SK-N-SH (cell line): ENCODE data around the gene SIL1. TPM values are rescaled to one million over a fixed set of nuclear protein-coding genes. Genes with fewer than 3 reads are reported as not detected.
"Not testable (repeated sequence)": the region's sequence is repeated elsewhere in the genome, so short reads cannot be mapped to it uniquely, and the experiment has no call there.

ENCODE experiments used
- CTCF ChIA-PET: fragments of 300-600, 350-600 bp; formaldehyde crosslinking; extraction: SDS; loops from one replicate; lab custom pipeline; 2021; lab: Yijun Ruan, JAX
- POLR2A ChIA-PET: fragments of 350-600 bp; sonication (Branson Sonifier 250); formaldehyde crosslinking; extraction: SDS; loops from one replicate; lab custom pipeline; 2020; ENCODE audit warnings: antibody characterized with exemption, inconsistent platforms; lab: Yijun Ruan, JAX
- DNase-seq: peaks from one replicate; pipeline ENCODE4 v3.0.0; 2012
- H2AFZ ChIP-seq: fragments of 200-600 bp; sonication (generic); 2 replicates; pipeline ENCODE4 v1.8.1; 2016; ENCODE audit warnings: antibody characterized with exemption, mild to moderate bottlenecking, low read depth
- H3F3A ChIP-seq: fragments of 200-600 bp; sonication (generic); replicated peaks from 2 replicates; pipeline ENCODE3; 2016; ENCODE audit warnings: antibody characterized with exemption, mild to moderate bottlenecking; ENCODE audit not compliant: insufficient read depth
- H3K27ac ChIP-seq, 2 experiments: fragments of 200-500 bp in 1 of 2; fragments of 200-600 bp in 1 of 2; sonication (Bioruptor generic) in 1 of 2; sonication (generic), shearing (Covaris generic) in 1 of 2; 2 replicates each; pipeline versions ENCODE4 v1.5.1 to v1.6.1; 2014 to 2016; ENCODE audit warnings: low read depth in 2 of 2, inconsistent platforms in 1 of 2, low read length in 1 of 2, mild to moderate bottlenecking in 1 of 2, mixed read lengths in 1 of 2
- H3K27me3 ChIP-seq: fragments of 200-600 bp; sonication (generic), shearing (Covaris generic); 2 replicates; pipeline ENCODE4 v1.6.1; 2016; ENCODE audit warnings: mixed run types; ENCODE audit not compliant: insufficient read depth
- H3K36me3 ChIP-seq, 2 experiments: fragments of 200-500 bp in 1 of 2; fragments of 200-600 bp in 1 of 2; sonication (Bioruptor generic) in 1 of 2; sonication (generic) in 1 of 2; replicated peaks in 1 of 2; 2 replicates each; pipeline versions ENCODE3 to v1.5.1; 2014 to 2016; ENCODE audit warnings: low read length in 1 of 2, mild to moderate bottlenecking in 1 of 2; ENCODE audit not compliant: insufficient read depth in 2 of 2, control insufficient read depth in 1 of 2
- H3K4me1 ChIP-seq, 2 experiments: fragments of 200-500 bp in 1 of 2; fragments of 200-600 bp in 1 of 2; sonication (Bioruptor generic) in 1 of 2; sonication (generic), shearing (Covaris generic) in 1 of 2; 2 replicates each; pipeline versions ENCODE4 v1.5.1 to v1.6.1; 2014 to 2016; ENCODE audit warnings: low read depth in 1 of 2, low read length in 1 of 2, mixed run types in 1 of 2; ENCODE audit not compliant: insufficient read depth in 2 of 2, control insufficient read depth in 1 of 2
- H3K4me2 ChIP-seq: fragments of 200-600 bp; sonication (generic), shearing (Covaris generic); 2 replicates; pipeline ENCODE4 v1.6.1; 2017; ENCODE audit warnings: mixed run types
- H3K4me3 ChIP-seq, 2 experiments: fragments of 200-500 bp in 1 of 2; fragments of 200-600 bp in 1 of 2; sonication (Bioruptor generic) in 1 of 2; sonication (generic), shearing (Covaris generic) in 1 of 2; 2 replicates each; pipeline versions ENCODE4 v1.5.1 to v1.8.1; 2014 to 2016; ENCODE audit warnings: low read depth in 2 of 2, inconsistent platforms in 1 of 2, low read length in 1 of 2, mild to moderate bottlenecking in 1 of 2, mixed read lengths in 1 of 2, moderate library complexity in 1 of 2
- H3K79me2 ChIP-seq: fragments of 200-600 bp; sonication (generic); 2 replicates; pipeline ENCODE4 v1.8.1; 2017; ENCODE audit warnings: mild to moderate bottlenecking; ENCODE audit not compliant: insufficient read depth
- H3K9ac ChIP-seq: fragments of 200-600 bp; sonication (generic); 2 replicates; pipeline ENCODE4 v1.6.1; 2017; ENCODE audit warnings: mixed run types
- H3K9me2 ChIP-seq: fragments of 200-600 bp; sonication (generic); 2 replicates; pipeline ENCODE4 v1.6.1; 2017; ENCODE audit warnings: mixed run types
- H3K9me3 ChIP-seq: fragments of 200-600 bp; sonication (generic); 2 replicates; pipeline ENCODE4 v1.6.1; 2017; ENCODE audit warnings: mixed run types, mild to moderate bottlenecking, moderate library complexity
- H4K20me1 ChIP-seq: fragments of 200-600 bp; sonication (generic); 2 replicates; pipeline ENCODE4 v1.6.1; 2017; ENCODE audit warnings: mild to moderate bottlenecking, mixed run types; ENCODE audit not compliant: insufficient read depth
- EP300 ChIP-seq, 2 experiments: IDR thresholded peaks; 2 replicates each; pipeline versions ENCODE4 v1.4.0 to v1.6.1; 2012; ENCODE audit warnings: borderline replicate concordance in 1 of 2, low read depth in 1 of 2, low read length in 1 of 2
- GABPA ChIP-seq: IDR thresholded peaks from 2 replicates; pipeline ENCODE4 v1.4.0; 2012; ENCODE audit warnings: low read depth, mild to moderate bottlenecking
- IRF3 ChIP-seq: fragments of 150-350 bp; IDR thresholded peaks from 2 replicates; pipeline ENCODE4 v1.6.1; 2016; ENCODE audit warnings: mild to moderate bottlenecking, low read depth, low read length
- MXI1 ChIP-seq: IDR thresholded peaks from 2 replicates; pipeline ENCODE4 v1.6.1; 2012; ENCODE audit warnings: mild to moderate bottlenecking, low read depth, low read length, improper control_type of control experiment
- NFIC ChIP-seq: IDR thresholded peaks from 2 replicates; pipeline ENCODE4 v1.4.0; 2012; ENCODE audit warnings: borderline replicate concordance
- RXRA ChIP-seq: IDR thresholded peaks from 2 replicates; pipeline ENCODE4 v1.4.0; 2012; ENCODE audit warnings: low read depth, mild to moderate bottlenecking, borderline replicate concordance
- TEAD4 ChIP-seq: IDR thresholded peaks from 2 replicates; pipeline ENCODE4 v1.4.0; 2012; ENCODE audit warnings: mild to moderate bottlenecking, borderline replicate concordance; ENCODE audit not compliant: insufficient read depth
- YY1 ChIP-seq: IDR thresholded peaks from 2 replicates; pipeline ENCODE4 v1.4.0; 2012; ENCODE audit warnings: low read depth, mild to moderate bottlenecking
- WGBS: methylation state at CpG from one replicate; pipeline ENCODE4 v1.1.6; 2017; ENCODE audit warnings: low lambda C conversion rate; 5-methylcytosine and 5-hydroxymethylcytosine counted together
- polyA plus RNA-seq, 3 experiments: library from polyadenylated mRNA; depleted of rRNA; stranded (reverse); fragments of >200 nt; gene quantifications; 2 replicates each; pipeline ENCODE4 v1.2.3, GENCODE V29; 2012
- TF ChIP-seq, protein P1 (sequence below): IDR thresholded peaks from 2 replicates; pipeline ENCODE4 v1.4.0; 2012; ENCODE audit warnings: low read depth
- TF ChIP-seq, protein P2 (sequence below): fragments of 150-350 bp; IDR thresholded peaks from 2 replicates; pipeline ENCODE4 v1.6.1; 2017; ENCODE audit warnings: antibody characterized with exemption, low read length, low read depth, borderline replicate concordance

Gene SIL1
- polyA plus RNA-seq, 1 of the 3 experiments (the other 2 are of a cell fraction) = 25.9 TPM

DNA sequence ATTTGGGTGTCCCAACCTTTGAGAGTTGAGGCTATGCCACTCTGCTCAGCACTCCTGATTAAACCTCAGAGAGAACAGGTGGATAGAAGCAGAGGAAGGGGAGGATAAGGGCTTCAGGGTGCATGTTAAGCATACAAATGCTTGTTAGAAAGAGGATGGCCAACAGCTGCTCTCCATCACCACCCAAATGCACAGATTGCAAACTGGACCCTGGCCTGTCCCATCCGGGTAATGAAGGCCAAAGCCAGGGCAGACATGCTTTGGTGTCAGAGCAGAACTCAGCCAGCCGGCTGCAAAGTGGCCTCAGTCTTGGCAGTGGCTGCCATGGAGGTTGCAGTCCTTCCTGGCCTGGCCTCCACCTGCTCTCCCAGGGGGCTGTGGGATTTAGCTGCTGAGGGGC is 84.3 kb downstream of the SIL1 start:
- CTCF ChIA-PET = no interaction called here
- no peak for DNase-seq
- H3F3A ChIP-seq = no peaks in the 10 kb centered on the region
- H3K79me2 ChIP-seq = no peaks in the 10 kb centered on the region
- no peak overlapping the region for H3K27ac ChIP-seq
- no peaks in the 10 kb centered on the region for H3K27me3 ChIP-seq
- H3K4me1 ChIP-seq = peaks cover 0 to 9% of the 10 kb centered on the region in 2 experiments; a peak in 1 of 4 replicates
- no peak overlapping the region for H3K4me3 ChIP-seq
- no peaks in the 10 kb centered on the region for H4K20me1 ChIP-seq
- H3K9me3 ChIP-seq = no peaks in the 10 kb centered on the region
- TF ChIP-seq MXI1 (no peak), YY1 (no peak)
- TF ChIP-seq, protein P1, sequence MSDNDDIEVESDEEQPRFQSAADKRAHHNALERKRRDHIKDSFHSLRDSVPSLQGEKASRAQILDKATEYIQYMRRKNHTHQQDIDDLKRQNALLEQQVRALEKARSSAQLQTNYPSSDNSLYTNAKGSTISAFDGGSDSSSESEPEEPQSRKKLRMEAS = no peak
- TF ChIP-seq, all 33 proteins: peak for 0
- Histone ChIP-seq H3K9me2 (no peaks in the 10 kb centered on the region), H3K36me3 (peaks cover 0 to 18% of the 10 kb centered on the region in 2 experiments), H3K4me2 (no peak overlapping the region), H2AFZ (no peak overlapping the region), H3K9ac (no peak overlapping the region)
- POLR2A ChIA-PET = no interaction called here
- 83% methylated on average over 1 of the region's 2 CpGs for WGBS

DNA sequence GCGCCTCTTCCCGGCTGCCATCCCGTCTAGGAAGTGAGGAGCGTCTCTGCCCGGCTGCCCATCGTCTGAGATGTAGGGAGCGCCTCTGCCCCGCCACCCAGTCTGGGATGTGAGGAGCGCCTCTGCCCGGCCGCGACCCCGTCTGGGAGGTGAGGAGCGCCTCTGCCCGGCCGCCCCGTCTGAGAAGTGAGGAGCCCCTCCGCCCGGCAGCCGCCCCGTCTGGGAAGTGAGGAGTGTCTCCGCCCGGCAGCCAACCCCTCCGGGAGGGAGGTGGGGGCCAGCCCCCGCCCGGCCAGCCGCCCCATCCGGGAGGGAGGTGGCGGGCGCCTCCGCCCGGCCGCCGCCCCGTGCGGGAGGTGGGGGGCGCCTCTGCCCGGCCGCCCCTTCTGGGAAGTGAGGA is 85.8 kb downstream of the SIL1 start:
- H3K4me1 ChIP-seq = peaks cover 0 to 11% of the 10 kb centered on the region in 2 experiments; a peak in 1 of 4 replicates
- H3K9me2 ChIP-seq, H2AFZ ChIP-seq, H4K20me1 ChIP-seq, H3K27ac ChIP-seq, H3K4me3 ChIP-seq, H3K9ac ChIP-seq, DNase-seq, H3K36me3 ChIP-seq, H3K9me3 ChIP-seq, H3K79me2 ChIP-seq, H3K4me2 ChIP-seq, H3F3A ChIP-seq, H3K27me3 ChIP-seq, CTCF ChIA-PET, POLR2A ChIA-PET: not testable (repeated sequence)
- 92% methylated on average over 11 of the region's 39 CpGs for WGBS

- TF ChIP-seq EP300 (IDR thresholded peaks at IDR 0.05; ENCODE audit: borderline replicate concordance in 1 of 2, low read depth in 1 of 2, low read length in 1 of 2) (no peak), TEAD4 (no peak), NFIC (no peak), GABPA (no peak), RXRA (no peak), MXI1 (no peak), IRF3 (no peak)
- TF ChIP-seq, protein P2, sequence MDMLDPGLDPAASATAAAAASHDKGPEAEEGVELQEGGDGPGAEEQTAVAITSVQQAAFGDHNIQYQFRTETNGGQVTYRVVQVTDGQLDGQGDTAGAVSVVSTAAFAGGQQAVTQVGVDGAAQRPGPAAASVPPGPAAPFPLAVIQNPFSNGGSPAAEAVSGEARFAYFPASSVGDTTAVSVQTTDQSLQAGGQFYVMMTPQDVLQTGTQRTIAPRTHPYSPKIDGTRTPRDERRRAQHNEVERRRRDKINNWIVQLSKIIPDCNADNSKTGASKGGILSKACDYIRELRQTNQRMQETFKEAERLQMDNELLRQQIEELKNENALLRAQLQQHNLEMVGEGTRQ = no peak
- TF ChIP-seq, protein P1 = no peak
- peaks cover 0 to 14% of the 10 kb centered on the region in 2 experiments; a peak in 1 of 4 replicates for H3K4me1 ChIP-seq
- H2AFZ ChIP-seq = no peak overlapping the region
- no peaks in the 10 kb centered on the region for H3K9me3 ChIP-seq
- peak overlapping the region in 1 of 2 experiments; percentile 19; a peak in 1 of 4 replicates for H3K27ac ChIP-seq
- H3K27me3 ChIP-seq = no peaks in the 10 kb centered on the region
- H3K9ac ChIP-seq = no peak overlapping the region
- ChIA-PET POLR2A (no interaction called here), CTCF (no interaction called here)
- H3K9me2 ChIP-seq = no peaks in the 10 kb centered on the region
- H3K36me3 ChIP-seq = no peaks in the 10 kb centered on the region
- no peaks in the 10 kb centered on the region for H4K20me1 ChIP-seq
- H3K4me2 ChIP-seq = no peak overlapping the region
- no peaks in the 10 kb centered on the region for H3F3A ChIP-seq
- H3K4me3 ChIP-seq = no peak overlapping the region
- DNase-seq = no peak
- no peaks in the 10 kb centered on the region for H3K79me2 ChIP-seq
Measured at GRCh38 chr5:139110526-139111168, 87.5 kb downstream of the SIL1 start.
